Neural cell (in vitro differentiated cells): ENCODE measurements around the gene TMEM131. TPM values are rescaled to one million over a fixed set of nuclear protein-coding genes. Genes with fewer than 3 reads are reported as not detected.

ENCODE experiments used
- H2AFZ ChIP-seq: fragments of 200-600, 300-800 bp; sonication (generic), shearing (Covaris generic); 2 replicates; pipeline ENCODE4 v1.6.0; 2014; ENCODE audit warnings: low read depth, mild to moderate bottlenecking, antibody characterized with exemption, low read length, moderate library complexity
- H3F3A ChIP-seq: fragments of 200-600 bp; shearing (Covaris generic); 2 replicates; pipeline ENCODE4 v1.6.1; 2016; ENCODE audit warnings: mild to moderate bottlenecking, moderate library complexity, mixed read lengths, antibody characterized with exemption, low read length; ENCODE audit not compliant: insufficient read depth, poor library complexity, severe bottlenecking
- H3K27ac ChIP-seq: fragments of 200-600, 300-800 bp; sonication (generic), shearing (Covaris generic); 2 replicates; pipeline ENCODE4 v1.5.1; 2014; ENCODE audit warnings: mild to moderate bottlenecking, low read length, moderate library complexity
- H3K27me3 ChIP-seq: fragments of 300-800, 200-600 bp; sonication (generic), shearing (Covaris generic); 2 replicates; pipeline ENCODE4 v1.6.0; 2014; ENCODE audit warnings: mild to moderate bottlenecking, low read depth, low read length, moderate library complexity; ENCODE audit not compliant: insufficient read depth
- H3K36me3 ChIP-seq: fragments of 300-800, 200-600 bp; sonication (generic), shearing (Covaris generic); 2 replicates; pipeline ENCODE4 v1.5.1; 2014; ENCODE audit warnings: mild to moderate bottlenecking, antibody characterized with exemption, low read length, moderate library complexity; ENCODE audit not compliant: insufficient read depth
- H3K4me2 ChIP-seq: fragments of 300-800, 200-600 bp; sonication (generic), shearing (Covaris generic); 2 replicates; pipeline ENCODE4 v1.6.0; 2014; ENCODE audit warnings: mild to moderate bottlenecking, low read length
- H3K4me3 ChIP-seq: fragments of 300-800, 200-600 bp; sonication (generic), shearing (Covaris generic); 2 replicates; pipeline ENCODE4 v1.5.1; 2014; ENCODE audit warnings: mild to moderate bottlenecking, low read length, moderate library complexity
- H3K79me2 ChIP-seq: fragments of 200-600 bp; shearing (Covaris generic); replicated peaks from 2 replicates; pipeline ENCODE4 v1.6.0; 2014; ENCODE audit warnings: mild to moderate bottlenecking, low read length, moderate library complexity; ENCODE audit not compliant: insufficient read depth
- H3K9ac ChIP-seq: fragments of 300-800, 200-600 bp; sonication (generic), shearing (Covaris generic); 2 replicates; pipeline ENCODE4 v1.6.1; 2016; ENCODE audit warnings: mild to moderate bottlenecking, low read length, mixed read lengths
- H3K9me2 ChIP-seq: fragments of 200-600 bp; shearing (Covaris generic); 2 replicates; pipeline ENCODE4 v1.6.1; 2016; ENCODE audit warnings: mild to moderate bottlenecking, low read length, mixed read lengths; ENCODE audit not compliant: insufficient read depth
- H3K9me3 ChIP-seq: fragments of 200-600, 300-800 bp; sonication (generic), shearing (Covaris generic); 2 replicates; pipeline ENCODE4 v1.6.1; 2016; ENCODE audit warnings: mild to moderate bottlenecking, mixed run types, low read length, moderate library complexity, mixed read lengths
- H4K20me1 ChIP-seq: fragments of 200-600 bp; shearing (Covaris generic); 2 replicates; pipeline ENCODE4 v1.6.1; 2016; ENCODE audit warnings: mild to moderate bottlenecking, mixed run types; ENCODE audit not compliant: insufficient read depth
- CTCF ChIP-seq: fragments of 450-650 bp; IDR thresholded peaks from 2 replicates; pipeline ENCODE4 v1.5.1; 2014; ENCODE audit warnings: antibody characterized with exemption, mild to moderate bottlenecking, moderate library complexity; ENCODE audit not compliant: poor library complexity, severe bottlenecking
- EP300 ChIP-seq: fragments of 450-650 bp; conservative IDR thresholded peaks from 2 replicates; pipeline ENCODE4 v1.6.1; 2014; ENCODE audit warnings: antibody characterized with exemption, mild to moderate bottlenecking, moderate library complexity; ENCODE audit not compliant: poor library complexity, severe bottlenecking
- EZH2 ChIP-seq: fragments of 200-600, 300-800 bp; shearing (Covaris generic), sonication (generic); IDR thresholded peaks from 2 replicates; pipeline ENCODE4 v1.6.1; 2014; ENCODE audit warnings: antibody characterized with exemption, low read length, borderline replicate concordance, mild to moderate bottlenecking; ENCODE audit not compliant: insufficient read depth, poor library complexity, severe bottlenecking
- MXI1 ChIP-seq: fragments of 450-650 bp; conservative IDR thresholded peaks from 2 replicates; pipeline ENCODE4 v1.6.1; 2014; ENCODE audit warnings: antibody characterized with exemption, mild to moderate bottlenecking; ENCODE audit not compliant: poor library complexity, severe bottlenecking
- POLR2AphosphoS5 ChIP-seq: IDR thresholded peaks from 2 replicates; pipeline ENCODE4 v1.6.1; 2012
- RAD21 ChIP-seq: fragments of 450-650 bp; conservative IDR thresholded peaks from 2 replicates; pipeline ENCODE4 v1.6.1; 2014; ENCODE audit warnings: antibody characterized with exemption, mild to moderate bottlenecking, moderate library complexity
- REST ChIP-seq: IDR thresholded peaks from 2 replicates; pipeline ENCODE4 v1.6.1; 2012; ENCODE audit warnings: borderline replicate concordance
- SMC3 ChIP-seq: fragments of 450-650 bp; conservative IDR thresholded peaks from 2 replicates; pipeline ENCODE4 v1.6.1; 2014; ENCODE audit warnings: antibody characterized with exemption, mild to moderate bottlenecking, moderate library complexity; ENCODE audit not compliant: poor library complexity
- TAF1 ChIP-seq: IDR thresholded peaks from 2 replicates; pipeline ENCODE4 v1.6.1; 2012; ENCODE audit warnings: low read depth
- polyA plus RNA-seq: library from polyadenylated mRNA; depleted of rRNA; stranded (reverse); fragments of >200 nt; gene quantifications from 2 replicates; pipeline ENCODE4 v1.2.3, GENCODE V29; 2014

The TMEM131 gene
- polyA plus RNA-seq, 1 donor from 2014 or later = 9.6 TPM

GRCh38 chr2:97760480-97761049, 235.2 kb downstream of the TMEM131 start:
- Histone ChIP-seq H3K27me3 (no peaks in the 10 kb centered on the region), H3K79me2 (no peaks in the 10 kb centered on the region), H4K20me1 (no peaks in the 10 kb centered on the region), H2AFZ (no peak overlapping the region), H3K4me3 (no peak overlapping the region), H3F3A (no peaks in the 10 kb centered on the region), H3K9me3 (no peaks in the 10 kb centered on the region), H3K9ac (no peak overlapping the region), H3K9me2 (no peaks in the 10 kb centered on the region), H3K27ac (no peak overlapping the region), H3K36me3 (peaks cover 4% of the 10 kb centered on the region), H3K4me2 (no peak overlapping the region)
- TF ChIP-seq EP300 = no peak
- no peak for TF ChIP-seq SMC3
- TF ChIP-seq MXI1 = no peak
- no peak for TF ChIP-seq RAD21
- no peak for TF ChIP-seq EZH2
- TF ChIP-seq CTCF = no peak
- no peak for TF ChIP-seq POLR2AphosphoS5
- TF ChIP-seq TAF1 = no peak
- no peak for TF ChIP-seq REST

GRCh38 chr2:97759727-97760407, 235.9 kb downstream of the TMEM131 start:
- no peaks in the 10 kb centered on the region for H3K36me3 ChIP-seq
- no peak overlapping the region for H2AFZ ChIP-seq
- H3K4me2 ChIP-seq = no peak overlapping the region
- H4K20me1 ChIP-seq = no peaks in the 10 kb centered on the region
- no peaks in the 10 kb centered on the region for H3K9me2 ChIP-seq
- no peaks in the 10 kb centered on the region for H3K79me2 ChIP-seq
- TF ChIP-seq SMC3 (no peak), REST (no peak)
- H3K27ac ChIP-seq = no peak overlapping the region
- no peak overlapping the region for H3K4me3 ChIP-seq
- H3K27me3 ChIP-seq = no peaks in the 10 kb centered on the region
- no peaks in the 10 kb centered on the region for H3K9me3 ChIP-seq
- no peaks in the 10 kb centered on the region for H3F3A ChIP-seq
- H3K9ac ChIP-seq = no peak overlapping the region
